ENCODE data around the gene SLC16A12.

The SLC16A12 gene

DNA sequence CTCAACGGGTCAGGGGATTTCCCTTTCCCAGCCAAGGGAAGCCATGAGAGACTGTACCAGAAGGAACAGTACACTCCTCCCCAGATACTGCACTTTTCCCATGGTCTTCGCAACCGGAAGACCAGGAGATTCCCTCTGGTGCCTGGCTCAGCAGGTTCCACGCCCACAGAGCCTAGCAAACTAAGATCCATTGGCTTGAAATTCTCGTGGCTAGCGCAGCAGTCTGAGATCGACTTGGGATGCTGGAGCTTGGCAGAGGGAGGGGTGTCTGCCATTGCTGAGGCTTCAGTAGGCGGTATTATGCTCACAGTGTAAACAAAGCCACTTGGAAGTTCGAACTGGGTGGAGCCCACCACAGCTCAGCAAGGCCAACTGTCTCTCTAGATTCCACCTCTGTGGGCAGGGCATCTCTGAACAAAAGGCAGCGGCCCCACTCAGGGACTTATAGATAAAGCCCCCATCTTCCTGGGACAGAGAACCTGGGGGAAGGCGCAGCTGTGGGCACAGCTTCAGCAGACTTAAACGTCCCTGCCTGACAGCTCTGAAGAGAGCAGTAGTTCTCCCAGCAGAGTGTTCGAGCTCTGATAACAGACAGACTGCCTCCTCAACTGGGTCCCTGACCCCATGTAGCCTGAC is 29.6 kb downstream of the SLC16A12 start:
- no peak for DNase-seq

- no peak for DNase-seq
These were observed 30.7 kb downstream of the SLC16A12 start for GRCh38 chr10:89504691-89505090.

GRCh38 chr10:89503652-89504370 is 31.6 kb downstream of the SLC16A12 start:
- DNase-seq = no peak

GRCh38 chr10:89503151-89503550 is 32.2 kb downstream of the SLC16A12 start:
- no peak for DNase-seq

DNA sequence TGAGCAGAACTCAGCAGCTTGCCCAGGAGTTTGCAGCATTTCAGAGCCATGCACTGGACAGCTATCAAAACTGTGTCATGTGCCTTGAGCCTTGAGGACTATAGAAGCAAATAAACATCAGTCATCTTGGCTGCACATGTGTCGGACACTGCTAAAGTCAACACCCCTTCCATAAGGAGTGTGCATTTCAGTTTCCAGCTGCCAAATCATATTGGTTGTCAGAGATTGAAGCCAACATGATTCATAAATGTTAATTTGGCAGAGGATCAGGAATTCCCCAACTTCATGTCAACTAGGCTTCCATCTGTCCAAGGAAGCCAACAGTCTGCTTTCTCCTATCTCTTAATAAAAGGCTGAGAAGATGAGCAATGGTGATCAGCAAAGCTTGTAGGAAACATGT is 32.8 kb downstream of the SLC16A12 start:
- DNase-seq = no peak

DNA sequence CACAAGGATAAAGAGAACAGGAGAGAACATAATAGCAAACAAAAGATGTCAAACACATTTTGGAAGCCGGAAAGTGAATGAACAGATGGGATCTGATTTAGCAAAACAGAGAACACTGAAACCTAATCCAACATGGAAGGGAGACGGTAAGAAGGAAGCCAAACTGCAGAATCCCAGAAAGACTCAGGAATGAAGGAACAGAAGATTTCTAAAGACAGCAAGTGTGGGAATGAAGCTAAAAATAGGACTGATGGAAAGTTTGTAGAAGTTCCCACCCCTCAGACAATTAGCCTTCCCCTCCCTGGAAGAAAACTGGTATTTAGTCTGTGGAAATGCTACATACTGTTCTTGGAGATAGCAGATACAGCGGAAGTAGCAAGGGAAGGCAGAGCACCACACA is 40.8 kb downstream of the SLC16A12 start:
- DNase-seq = no peak

- DNase-seq = no peak
These were observed 41.3 kb downstream of the SLC16A12 start for GRCh38 chr10:89494068-89494467.

- no peak for DNase-seq
These were observed 43.5 kb downstream of the SLC16A12 start for GRCh38 chr10:89491932-89492331.

DNA sequence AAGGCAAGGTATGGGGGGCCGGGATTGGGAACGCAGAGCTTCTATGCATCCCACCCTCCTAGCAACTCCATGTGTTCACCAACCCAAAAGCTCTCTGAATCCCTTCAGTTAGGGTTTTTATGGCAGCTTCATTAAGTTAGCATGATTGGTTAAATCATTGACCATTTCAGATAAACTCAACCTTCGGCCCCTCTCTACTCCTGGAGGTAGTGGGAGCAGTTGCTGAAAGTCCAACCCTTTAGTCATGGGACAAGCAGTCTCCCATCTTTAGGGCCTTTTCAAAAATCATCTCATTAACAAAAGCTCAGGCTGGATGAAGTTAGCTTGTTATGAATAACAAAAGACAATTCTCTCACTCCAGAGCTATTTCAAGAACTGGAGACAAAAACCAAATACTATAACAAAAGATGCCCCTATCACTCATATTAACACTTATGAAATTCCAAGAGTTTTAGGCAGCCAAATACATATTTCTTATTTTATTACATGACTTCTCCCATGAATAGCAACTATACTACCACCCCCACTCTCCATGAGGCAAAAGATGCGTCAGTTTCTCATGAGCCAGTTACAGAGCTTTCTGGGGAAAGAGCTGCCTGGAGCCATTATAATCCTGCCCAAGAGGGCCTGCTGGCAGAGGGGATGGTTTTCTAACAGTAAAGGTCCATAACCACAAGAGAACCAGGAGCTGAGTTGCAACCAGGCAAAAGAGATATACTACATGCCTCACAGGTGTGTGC is 44.6 kb downstream of the SLC16A12 start:
- DNase-seq = no peak

DNA sequence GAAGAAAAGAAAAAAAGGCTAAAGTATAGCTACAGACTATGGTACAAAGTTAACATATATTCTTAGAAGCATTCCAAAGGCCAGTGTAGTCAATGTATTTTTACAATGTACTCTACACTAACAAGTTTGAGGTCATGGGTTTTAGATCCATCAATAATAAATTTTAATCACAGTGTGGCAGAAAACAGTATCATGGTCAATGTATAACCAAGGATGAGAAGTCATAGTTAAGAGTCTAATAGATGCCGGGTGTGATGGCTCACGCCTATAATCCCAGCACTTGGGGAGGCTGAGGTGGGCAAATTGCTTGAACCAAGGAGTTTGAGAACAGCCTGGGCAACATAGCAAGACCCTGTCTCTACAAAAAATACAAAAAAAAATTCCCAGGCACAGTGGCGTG is 53.1 kb downstream of the SLC16A12 start:
- no peak for DNase-seq

DNA sequence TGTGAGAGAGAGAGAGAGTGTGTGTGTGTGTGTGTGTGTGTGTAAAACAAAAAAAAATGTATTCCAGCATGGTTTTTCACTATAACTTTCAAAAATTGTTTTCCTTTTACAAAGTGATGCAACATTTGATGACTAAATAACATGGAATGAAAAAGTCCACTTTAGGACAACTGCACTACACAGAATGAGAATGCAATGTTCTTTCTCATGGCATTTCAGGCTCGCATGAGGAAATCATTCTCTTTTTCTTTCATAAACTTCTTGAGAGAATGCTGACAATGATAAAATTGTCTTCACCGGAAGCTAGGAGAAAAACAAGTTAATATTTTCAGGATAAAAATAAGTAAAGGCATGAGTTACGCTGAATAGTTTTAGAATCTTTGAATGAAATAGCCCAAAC is 53.7 kb downstream of the SLC16A12 start:
- DNase-seq = no peak

GRCh38 chr10:89479771-89480446 is 55.5 kb downstream of the SLC16A12 start:
- no peak for DNase-seq

DNA sequence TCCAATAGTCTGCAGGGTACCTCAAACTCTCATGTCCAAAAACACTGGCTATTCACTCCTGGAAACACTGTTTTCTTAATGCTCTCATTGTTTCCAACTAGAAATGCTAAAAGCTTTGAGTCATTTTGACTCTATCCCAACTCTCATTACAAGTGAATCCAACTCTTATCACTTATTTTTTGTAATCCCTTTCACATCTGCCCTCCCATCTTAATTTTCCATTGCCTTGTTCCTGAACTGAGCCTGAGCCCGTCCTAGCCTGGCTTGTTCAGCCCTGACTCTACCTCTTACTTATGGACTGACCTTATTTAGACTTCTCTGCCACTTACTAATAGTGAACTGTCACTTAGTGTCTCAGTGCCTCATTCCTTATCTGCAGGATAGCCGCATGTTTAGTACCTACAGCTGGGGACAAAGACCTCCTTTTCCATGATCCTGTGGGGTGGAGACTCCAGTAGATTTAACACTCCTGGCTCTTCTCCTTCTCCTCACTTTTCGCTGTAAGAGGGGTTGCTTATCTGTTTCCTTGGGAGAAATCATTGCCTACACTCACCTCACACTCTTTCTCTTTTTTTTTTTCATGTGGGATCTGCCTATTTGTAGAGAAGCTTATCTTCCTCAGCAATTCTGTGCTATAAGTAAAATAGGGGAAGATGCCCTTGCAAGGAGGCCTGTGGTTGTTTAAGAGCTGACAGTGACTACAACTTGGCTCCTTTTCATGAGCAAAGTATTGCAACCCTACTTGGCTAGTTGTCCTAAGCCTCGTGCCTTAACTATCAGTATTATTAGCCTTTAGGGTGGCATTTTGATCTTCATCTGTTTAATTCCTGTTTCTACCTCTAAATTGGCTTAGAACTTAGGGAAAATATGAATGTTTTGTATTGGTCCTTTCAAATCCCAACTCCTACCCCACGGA is 56.4 kb downstream of the SLC16A12 start:
- no peak for DNase-seq

GRCh38 chr10:89478085-89478738 is 57.2 kb downstream of the SLC16A12 start:
- DNase-seq = no peak

GRCh38 chr10:89476150-89476549 is 59.2 kb downstream of the SLC16A12 start:
- DNase-seq = no peak

DNA sequence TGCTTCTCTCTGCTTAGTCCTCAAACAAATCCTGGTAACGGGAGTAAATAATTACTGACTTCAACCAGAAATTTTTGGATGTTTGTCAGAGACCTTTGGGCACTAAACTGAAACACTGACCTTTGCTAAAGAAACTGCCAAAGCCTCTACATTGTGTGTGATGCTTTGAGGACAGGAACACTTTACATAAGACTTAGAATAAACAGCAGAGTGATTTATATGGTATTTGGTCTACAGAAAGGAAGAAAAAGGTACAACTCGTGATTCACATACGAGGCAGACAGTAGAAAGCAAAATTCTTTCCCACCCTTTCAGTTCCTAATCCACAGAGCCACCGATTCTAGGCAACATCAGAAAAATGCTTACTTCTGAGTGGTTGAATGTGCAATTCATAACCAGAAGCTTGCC is 59.8 kb downstream of the SLC16A12 start:
- DNase-seq = no peak

- DNase-seq = no peak
These were observed 60.3 kb downstream of the SLC16A12 start for GRCh38 chr10:89475125-89475524.

GRCh38 chr10:89474452-89474851 is 60.9 kb downstream of the SLC16A12 start:
- no peak for DNase-seq

- no peak for DNase-seq
These were observed 64.1 kb downstream of the SLC16A12 start for GRCh38 chr10:89471110-89471809.

- no peak for DNase-seq
These were observed 64.8 kb downstream of the SLC16A12 start for GRCh38 chr10:89470628-89471027.

DNA sequence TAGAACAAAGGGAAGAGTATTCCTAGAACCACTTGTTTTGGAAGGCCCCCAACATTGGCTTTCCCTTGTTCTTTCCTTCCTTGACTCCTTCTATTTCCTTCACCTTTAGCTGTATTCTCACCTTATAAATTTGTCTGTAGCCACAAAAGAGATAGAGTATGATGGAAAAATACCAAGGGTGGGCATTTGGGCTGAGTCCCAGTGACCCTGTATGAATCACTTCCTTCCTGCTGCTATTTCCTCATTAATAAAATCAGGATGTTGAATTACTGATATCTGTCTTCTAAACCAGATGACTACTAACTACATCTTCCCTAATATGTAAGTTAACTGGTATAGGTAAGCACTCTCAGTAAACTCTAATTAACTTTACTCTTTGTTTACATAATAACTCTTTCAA is 65.9 kb downstream of the SLC16A12 start:
- DNase-seq = no peak

All from CD4-positive, alpha-beta T cell treated with Interleukin-4 for 1 hour (primary cell).